Limb (tissue), 2 donors: ENCODE data around the gene GPR42.
"Not testable (repeated sequence)": the region's sequence is repeated elsewhere in the genome, so short reads cannot be mapped to it uniquely, and the experiment has no call there.

ENCODE experiments used
- DNase-seq, 2 donors: peaks; one replicate each; pipeline ENCODE4 v3.0.0-alpha.2; 2016; ENCODE audit errors: extremely low spot score in 2 of 2

GPR42 gene

DNA sequence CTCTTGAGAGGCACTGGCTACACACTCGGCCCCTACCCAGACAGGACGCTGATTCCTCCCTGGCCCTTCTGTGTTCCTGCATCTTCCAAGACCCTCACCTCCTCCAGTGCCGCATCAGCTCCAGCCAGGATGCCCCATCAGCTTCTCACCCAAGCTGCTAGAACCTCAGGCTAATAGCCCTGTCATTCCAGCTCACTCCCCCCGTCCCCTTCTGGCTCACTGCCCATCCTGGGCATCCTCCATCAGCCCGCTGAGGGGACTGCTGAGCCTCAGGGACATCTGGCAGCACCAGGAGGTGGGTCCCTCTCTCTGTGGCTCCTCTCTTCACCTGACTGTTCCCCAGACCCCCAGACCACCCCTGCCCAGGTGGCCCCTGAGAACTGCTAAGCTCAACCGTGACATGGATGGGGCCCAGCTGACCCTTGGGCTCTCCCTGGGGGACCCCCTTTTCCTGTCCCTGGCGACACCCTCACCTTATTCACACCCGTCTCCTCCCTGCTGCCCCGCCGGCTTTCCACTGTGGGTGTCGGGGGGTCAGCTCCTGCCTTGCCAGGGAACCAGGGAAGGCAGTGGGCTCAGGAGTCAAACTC, 7.8 kb upstream of the GPR42 start:
- no peak for DNase-seq

DNA sequence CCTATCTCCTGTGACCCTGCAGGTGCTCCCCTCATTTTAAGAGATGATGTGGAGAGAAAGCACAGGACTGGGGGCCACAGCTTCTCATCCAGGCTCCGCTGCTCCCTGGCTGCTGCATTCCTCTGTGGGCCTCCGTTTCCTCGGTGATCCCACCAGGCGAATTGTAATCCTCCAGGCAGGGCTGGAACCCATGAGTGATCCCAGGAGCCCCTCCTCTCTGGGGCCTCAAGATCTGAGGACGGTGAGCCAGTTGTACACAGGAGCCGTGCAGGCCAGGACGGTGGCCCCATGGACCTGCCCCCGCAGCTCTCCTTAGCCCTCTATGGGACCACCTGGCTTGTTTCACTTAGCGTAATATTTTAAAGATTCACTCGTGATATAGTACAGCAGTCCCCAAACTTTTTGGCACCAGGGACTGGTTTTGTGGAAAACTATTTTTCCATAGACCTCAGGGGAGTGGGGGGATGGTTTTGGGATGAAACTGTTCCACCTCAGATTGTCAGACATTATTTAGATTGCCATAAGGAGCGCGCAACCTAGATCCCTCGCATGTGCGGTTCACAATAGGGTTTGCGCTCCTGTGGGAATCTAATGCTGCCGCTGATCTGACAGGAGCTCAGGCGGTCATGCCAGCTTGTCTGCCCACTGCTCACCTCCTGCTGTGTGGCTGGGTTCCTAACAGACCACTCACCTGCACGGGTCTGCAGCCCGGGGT, 7.0 kb upstream of the GPR42 start:
- no peak for DNase-seq

- no peak for DNase-seq
Observed at GRCh38 chr19:35365303-35365702, 5.6 kb upstream of the GPR42 start.

DNA sequence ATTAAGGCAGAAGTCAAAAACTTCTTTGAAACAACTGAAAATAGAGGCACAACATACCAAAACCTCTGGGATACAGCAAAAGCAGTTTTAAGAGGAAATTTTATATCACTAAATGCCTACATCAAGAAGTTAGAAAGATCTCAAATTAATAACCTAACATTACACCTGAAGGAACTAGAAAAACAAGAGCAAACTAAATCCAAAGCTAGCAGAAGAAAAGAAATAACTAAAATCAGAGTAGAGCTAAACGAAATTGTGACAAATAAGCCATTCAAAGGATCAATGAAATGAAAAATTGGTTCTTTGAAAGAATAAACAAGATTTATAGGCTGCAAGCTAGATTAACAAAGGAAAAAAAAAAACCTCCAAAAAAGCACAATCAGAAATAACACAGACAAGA, 2.5 kb upstream of the GPR42 start:
- no peak for DNase-seq

GRCh38 chr19:35369522-35369921, 1.3 kb upstream of the GPR42 start:
- no peak for DNase-seq

DNA sequence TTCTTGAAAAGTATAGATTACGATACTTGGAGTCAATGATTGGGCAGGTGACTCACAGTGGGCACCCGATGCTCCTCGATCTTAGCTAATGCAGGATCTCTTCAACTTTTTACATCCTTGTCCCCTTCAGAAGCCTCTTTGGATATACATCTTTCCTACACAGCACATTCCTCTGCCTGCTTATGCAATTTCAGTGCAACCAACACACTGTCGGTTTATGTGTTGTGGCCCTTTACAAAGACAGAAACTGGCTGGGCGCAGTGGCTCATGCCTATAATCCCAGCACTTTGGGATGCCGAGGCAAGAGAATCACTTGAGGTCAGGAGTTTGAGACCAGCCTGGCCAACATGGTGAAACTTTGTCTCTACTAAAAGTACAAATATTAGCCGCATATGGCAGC, 2.6 kb downstream of the GPR42 start:
- DNase-seq: no peak

- not testable (repeated sequence) for DNase-seq
Observed at GRCh38 chr19:35374031-35374430, 3.2 kb downstream of the GPR42 start.

DNA sequence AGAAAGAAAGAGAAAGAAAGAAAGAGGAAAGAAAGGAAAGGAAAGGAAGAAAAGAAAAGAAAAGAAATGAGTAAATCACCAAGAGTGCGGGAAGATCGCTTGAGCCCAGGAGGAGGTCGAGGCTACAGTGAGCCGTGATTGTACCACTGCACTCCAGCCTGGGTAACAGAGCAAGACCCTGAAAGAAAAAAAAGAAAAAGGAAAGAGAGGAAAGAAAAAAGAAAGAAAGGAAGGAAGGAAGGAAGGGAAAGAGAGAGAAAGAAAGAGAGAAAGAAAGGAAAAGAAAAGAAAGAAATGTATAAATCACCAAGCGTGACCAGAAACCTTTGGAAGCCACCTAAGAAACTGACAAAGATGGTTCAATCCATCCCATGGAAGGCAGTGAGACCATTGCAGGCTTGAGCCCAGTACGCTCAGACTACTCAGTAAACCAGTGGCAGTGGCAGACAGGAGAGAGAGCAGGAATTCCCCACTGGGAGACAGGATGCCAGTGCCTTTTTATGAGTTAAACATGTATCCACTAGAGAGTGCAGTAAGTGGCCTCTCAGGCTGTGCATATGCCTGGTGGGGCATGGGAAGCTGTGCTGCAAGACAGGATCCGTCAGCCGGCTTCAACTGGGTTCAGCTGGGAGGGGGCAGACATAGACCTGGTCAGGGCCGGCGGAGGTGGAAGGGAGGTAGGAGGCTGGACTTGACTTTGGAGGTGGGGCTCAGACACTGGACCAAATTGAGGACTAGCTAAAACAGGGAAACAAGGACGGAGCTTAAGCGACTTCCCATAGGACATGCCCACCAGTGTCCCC, 4.8 kb downstream of the GPR42 start:
- no peak for DNase-seq

DNA sequence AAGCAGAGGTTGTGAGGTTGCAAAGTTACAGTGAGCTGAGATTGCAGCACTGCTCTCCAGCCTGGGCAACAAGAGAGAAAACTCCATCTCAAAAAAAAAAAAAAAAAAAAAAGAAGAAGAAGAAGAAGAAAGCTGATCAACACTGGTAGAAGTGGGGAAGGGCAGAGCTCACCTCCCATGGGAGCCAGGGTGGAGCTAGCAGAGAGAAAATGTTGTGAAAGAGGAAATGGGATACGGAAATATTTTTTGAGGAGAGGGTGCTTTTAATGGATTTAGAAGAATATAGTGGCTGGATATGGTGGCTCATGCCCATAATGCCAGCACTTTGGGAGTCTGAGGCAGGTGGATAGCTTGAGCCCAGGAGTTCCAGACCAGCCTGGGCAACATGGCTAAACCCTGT, 6.8 kb downstream of the GPR42 start:
- DNase-seq: no peak

GRCh38 chr19:35378356-35378755, 7.5 kb downstream of the GPR42 start:
- no peak for DNase-seq

- DNase-seq: not testable (repeated sequence)
Observed at GRCh38 chr19:35379545-35379944, 8.7 kb downstream of the GPR42 start.

- no peak for DNase-seq
Observed at GRCh38 chr19:35379992-35380391, 9.1 kb downstream of the GPR42 start.

- no peak for DNase-seq
Observed at GRCh38 chr19:35380450-35381124, 9.7 kb downstream of the GPR42 start.

DNA sequence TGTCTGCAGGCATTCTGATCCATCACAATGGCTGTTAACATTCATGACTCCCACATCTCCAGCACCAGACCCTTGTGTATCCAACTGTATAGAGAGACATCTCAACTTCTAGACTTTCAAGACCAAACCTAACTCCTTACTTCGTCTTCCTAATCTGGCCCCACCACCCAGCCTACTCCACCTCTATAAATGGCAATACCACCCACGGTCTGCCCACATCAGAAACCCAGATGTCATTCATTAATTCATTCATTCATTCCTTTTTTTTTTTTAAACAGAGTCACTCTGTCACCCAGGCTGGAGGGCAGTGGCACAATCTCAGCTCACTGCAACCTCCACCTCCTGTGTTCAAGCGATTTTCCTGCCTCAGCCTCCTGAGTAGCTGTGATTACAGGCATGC, 10.4 kb downstream of the GPR42 start:
- DNase-seq: no peak

GRCh38 chr19:35381926-35382325, 11.1 kb downstream of the GPR42 start:
- DNase-seq: no peak

DNA sequence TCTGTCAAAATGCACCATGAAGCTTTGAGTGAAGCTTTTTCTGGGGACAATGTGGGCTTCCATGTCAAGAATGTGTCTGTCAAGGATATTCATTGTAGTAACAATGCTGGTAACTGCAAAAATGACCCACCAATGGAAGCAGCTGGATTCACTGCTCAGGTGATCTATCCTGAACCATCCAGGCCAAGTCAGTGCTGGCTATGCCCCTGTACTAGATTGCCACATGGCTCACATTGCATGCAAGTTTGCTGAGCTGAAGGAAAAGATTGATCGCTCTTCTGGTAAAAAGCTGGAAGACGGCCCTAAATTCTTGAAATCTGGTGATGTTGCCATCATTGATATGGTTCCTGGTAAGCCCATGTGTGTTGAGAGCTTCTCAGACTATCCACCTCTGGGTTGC, 12.7 kb downstream of the GPR42 start:
- DNase-seq: no peak

- DNase-seq: no peak
Observed at GRCh38 chr19:35388277-35389054, 17.6 kb downstream of the GPR42 start.

GRCh38 chr19:35389192-35389861, 18.5 kb downstream of the GPR42 start:
- DNase-seq: no peak

DNA sequence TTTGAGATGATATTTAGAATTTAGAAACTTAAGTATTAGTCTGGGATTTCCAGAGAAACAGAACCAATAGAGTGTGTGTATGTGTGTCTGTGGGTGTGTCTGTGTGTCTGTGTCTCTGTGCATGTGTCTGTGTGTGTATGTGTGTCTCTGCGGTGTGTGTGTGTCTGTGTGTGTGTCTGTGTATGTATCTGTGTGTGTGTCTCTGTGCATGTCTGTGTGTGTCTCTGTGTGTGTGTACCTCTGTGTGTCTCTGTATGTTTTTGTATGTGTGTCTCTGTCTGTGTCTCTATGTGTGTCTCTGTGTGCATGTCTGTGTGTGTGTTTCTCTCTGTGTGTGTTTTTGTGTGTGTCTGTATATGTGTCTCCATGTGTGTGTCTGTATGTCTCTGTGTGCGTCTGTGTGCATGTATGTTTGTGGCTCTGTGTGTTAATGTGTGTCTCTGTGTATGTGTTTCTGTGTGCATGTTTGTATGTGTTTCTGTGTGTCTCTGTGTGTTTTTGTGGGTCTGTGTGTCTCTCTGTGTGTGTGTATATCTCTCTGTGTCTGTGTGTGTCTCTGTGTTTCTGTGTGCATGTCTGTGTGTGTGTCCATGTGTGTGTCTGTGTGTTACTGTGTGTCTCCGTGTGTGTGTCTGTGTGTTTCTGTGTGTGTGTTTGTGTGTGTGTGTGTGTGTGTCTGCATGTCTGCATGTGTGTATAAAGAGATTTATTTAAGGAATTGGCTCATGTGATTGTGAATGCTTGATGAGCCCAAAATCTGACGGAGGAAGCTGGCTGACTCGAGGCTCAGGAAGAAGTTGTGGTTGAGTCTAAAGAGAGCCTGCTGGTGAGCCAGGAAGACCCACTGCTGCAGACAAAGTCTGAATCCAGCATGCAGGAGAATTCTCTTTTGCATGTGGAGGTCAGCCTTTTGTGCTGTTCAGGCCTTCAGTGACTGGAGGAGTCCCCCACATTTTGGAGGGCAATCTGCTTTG, 22.2 kb downstream of the GPR42 start:
- DNase-seq: no peak
